Measurements from ENCODE around the gene CTSG.

DNA sequence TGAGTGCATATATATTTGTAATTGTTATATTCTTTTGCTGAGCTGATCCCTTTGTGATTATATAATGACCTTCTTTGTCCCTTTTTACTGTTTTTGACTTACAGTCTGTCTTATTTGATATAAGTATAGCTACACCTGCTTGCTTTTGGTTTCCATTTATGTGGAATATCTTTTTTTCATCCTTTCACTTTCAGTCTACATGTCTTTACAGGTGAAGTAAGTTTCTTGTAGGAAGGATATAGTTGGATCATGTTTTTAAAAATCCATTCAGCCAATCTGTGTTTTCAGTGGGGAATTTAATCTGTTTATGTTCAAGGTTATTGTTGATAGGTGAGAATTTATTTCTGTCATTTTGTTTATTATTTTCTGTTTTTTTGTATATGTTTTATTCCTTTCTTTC lies 21.4 kb upstream of the CTSG start:
- TF ChIP-seq CTCF (IDR thresholded peaks at IDR 0.05): no peak
- TF ChIP-seq POLR2A (IDR thresholded peaks at IDR 0.05): no peak
